Measurements from ENCODE around the gene IRF4.
"Not testable (repeated sequence)": the region's sequence is repeated elsewhere in the genome, so short reads cannot be mapped to it uniquely, and the experiment has no call there.

The IRF4 gene

DNA sequence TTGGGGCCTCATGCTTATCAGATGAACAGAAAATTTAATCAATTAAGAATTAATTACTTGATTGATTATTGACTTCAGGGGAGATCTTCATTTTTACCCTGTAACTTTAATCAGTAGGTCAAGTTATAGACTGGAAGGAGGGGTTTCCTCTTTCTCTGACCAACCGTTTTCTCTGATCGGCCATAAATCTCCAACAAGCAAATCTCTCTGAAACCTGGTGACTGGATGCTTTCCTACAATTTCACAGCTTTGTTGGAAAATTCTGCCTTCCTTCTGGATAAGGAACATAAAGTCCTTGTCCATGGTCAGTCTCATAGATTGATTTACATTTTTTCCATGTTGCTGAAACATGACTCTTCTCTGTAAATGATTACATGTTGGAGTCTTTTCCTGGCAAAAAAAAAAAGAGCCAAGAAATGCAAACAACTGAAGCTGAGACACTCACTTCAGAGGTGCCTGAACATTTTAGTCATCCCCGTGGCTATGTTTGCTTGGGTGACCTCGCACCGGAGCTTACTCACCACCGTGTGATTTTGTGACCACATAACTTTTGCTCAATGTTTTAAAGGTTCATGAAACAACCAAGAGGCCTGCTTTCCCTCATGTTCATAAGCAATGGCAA is 31.0 kb downstream of the IRF4 start:
- TF ChIP-seq, protein P1, sequence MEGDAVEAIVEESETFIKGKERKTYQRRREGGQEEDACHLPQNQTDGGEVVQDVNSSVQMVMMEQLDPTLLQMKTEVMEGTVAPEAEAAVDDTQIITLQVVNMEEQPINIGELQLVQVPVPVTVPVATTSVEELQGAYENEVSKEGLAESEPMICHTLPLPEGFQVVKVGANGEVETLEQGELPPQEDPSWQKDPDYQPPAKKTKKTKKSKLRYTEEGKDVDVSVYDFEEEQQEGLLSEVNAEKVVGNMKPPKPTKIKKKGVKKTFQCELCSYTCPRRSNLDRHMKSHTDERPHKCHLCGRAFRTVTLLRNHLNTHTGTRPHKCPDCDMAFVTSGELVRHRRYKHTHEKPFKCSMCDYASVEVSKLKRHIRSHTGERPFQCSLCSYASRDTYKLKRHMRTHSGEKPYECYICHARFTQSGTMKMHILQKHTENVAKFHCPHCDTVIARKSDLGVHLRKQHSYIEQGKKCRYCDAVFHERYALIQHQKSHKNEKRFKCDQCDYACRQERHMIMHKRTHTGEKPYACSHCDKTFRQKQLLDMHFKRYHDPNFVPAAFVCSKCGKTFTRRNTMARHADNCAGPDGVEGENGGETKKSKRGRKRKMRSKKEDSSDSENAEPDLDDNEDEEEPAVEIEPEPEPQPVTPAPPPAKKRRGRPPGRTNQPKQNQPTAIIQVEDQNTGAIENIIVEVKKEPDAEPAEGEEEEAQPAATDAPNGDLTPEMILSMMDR (IDR thresholded peaks at IDR 0.05; ENCODE audit: extremely low read depth, insufficient read depth, missing control alignments): no peak
- in situ Hi-C loops (cut with MboI; ENCODE audit: low pct_unique_long_range_greater_than_20kb, low sequenced_read_pairs, unreplicated experiment): no loop called here
- peak; percentile 94 for DNase-seq (ENCODE audit: low spot score)

DNA sequence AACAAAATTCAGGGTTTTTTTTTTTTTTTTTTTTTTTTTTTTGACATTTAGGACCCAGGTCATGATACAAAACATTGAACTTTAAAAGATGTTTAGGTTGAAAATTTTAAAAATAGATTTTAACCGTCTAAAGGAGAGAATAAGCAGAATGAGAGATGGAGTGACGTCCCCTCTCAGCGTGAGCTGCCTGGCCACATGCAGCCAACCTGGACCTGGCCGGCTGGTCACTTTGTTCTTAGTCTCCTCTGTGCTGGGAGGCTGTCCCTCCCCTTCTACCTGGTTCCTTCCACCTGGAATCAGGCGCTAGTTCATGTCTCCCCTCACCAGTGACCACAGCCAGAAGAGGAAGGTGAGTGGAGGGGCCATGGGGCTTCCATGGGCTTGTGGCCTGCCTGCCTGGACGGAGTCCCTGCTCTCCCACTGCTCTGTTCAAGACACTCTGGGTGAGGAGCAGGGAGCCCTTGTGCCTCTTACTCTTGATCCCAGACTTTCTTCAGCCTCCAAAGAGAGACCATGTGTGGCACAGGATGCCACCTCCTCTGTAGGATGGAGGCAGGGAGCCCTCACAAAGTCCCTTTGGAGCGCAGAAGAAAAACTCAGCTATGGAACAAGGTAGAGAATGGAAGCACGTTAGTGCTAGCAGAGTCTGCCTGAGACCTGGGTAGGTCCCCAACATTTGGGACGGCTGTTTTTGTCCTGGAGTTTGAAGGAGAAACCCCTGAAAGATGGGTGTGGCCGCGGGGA is 31.7 kb downstream of the IRF4 start:
- TF ChIP-seq, protein P1 (IDR thresholded peaks at IDR 0.05; ENCODE audit: extremely low read depth, insufficient read depth, missing control alignments): no peak
- in situ Hi-C loops (cut with MboI; ENCODE audit: low pct_unique_long_range_greater_than_20kb, low sequenced_read_pairs, unreplicated experiment): no loop called here
- no peak for DNase-seq (ENCODE audit: low spot score)

DNA sequence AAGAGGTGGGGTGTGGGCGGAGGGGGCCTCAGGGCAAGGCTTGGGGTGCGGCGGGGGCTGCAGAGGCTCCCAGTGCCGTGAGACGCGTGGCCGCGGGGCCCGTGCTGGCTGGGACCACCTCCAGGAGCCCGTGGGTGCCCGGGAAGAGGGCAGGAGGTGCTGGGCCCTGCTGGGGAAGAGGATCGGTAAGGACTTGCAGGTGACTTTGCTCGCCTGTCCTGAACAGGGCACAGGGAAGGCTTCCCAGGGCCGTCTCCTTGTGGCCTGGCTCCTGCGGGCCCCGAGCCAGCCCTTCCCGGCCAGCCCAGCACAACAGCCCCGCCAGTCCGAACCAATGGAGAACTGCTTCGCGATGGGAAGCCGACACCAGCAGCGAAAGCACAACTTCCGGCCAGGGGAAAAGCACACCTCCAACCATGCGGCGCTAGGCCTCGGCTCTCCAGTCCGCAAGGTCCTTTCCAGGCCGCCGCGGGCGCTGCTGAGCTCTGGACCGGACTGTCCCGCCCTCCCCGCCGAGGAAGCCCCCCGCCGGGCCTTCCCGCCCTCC is 32.3 kb downstream of the IRF4 start:
- TF ChIP-seq, protein P1 (IDR thresholded peaks at IDR 0.05; ENCODE audit: extremely low read depth, insufficient read depth, missing control alignments): no peak
- no peak for DNase-seq (ENCODE audit: low spot score)
- in situ Hi-C loops (cut with MboI; ENCODE audit: low pct_unique_long_range_greater_than_20kb, low sequenced_read_pairs, unreplicated experiment): no loop called here

DNA sequence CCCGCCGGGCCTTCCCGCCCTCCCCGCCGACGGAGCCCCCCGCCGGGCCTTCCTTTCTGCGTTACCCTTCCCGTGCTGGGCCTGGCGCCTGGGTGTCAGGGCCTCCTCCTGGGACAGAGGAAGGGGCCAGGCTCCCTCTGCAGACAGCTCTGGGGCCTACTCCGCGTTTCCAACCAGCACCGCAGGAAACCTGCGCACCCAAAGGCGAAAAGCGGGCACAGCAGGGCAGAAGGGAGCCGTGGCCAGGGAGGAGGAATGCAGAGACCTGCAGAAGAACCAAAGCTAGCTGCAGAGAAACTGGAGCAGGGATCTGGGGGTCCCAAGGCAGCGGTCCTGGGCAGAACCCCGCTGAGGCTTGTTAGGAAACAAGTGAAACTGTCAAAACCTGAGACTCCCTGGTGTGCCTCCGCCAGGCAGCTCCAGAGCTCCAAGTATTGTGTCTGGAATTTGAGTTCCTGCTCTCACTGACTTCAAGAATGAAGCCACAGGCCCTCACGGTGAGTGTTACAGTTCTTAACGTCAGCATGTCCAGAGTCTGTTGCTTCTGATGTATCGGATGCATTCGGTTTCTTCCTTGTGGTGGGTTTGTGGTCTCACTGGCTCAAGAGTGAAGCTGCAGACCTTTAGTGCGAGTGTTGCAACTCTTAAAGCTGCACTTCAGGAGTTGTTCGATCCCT is 33.3 kb downstream of the IRF4 start:
- in situ Hi-C loops (cut with MboI; ENCODE audit: low pct_unique_long_range_greater_than_20kb, low sequenced_read_pairs, unreplicated experiment): no loop called here
- TF ChIP-seq, protein P1 (IDR thresholded peaks at IDR 0.05; ENCODE audit: extremely low read depth, insufficient read depth, missing control alignments): no peak
- DNase-seq (ENCODE audit: low spot score): no peak

DNA sequence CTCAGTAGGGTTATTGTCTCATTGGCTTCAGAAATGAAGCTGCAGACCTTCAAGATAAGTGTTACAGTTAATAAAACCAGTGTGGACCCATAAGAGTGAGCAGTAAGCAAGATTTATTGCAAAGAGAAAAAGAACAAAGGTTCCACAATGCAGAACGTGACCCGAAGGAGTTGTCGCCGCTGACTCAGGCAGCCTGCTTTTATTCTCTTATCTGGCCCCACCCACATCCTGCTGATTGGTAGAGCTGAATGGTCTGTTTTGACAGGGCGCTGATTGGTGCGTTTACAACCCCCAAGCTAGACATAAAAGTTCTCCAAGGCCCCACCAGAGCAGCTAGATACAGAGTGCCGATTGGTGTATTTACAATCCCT is 33.9 kb downstream of the IRF4 start:
- DNase-seq (ENCODE audit: low spot score); in situ Hi-C loops (cut with MboI; ENCODE audit: low pct_unique_long_range_greater_than_20kb, low sequenced_read_pairs, unreplicated experiment): not testable (repeated sequence)

DNA sequence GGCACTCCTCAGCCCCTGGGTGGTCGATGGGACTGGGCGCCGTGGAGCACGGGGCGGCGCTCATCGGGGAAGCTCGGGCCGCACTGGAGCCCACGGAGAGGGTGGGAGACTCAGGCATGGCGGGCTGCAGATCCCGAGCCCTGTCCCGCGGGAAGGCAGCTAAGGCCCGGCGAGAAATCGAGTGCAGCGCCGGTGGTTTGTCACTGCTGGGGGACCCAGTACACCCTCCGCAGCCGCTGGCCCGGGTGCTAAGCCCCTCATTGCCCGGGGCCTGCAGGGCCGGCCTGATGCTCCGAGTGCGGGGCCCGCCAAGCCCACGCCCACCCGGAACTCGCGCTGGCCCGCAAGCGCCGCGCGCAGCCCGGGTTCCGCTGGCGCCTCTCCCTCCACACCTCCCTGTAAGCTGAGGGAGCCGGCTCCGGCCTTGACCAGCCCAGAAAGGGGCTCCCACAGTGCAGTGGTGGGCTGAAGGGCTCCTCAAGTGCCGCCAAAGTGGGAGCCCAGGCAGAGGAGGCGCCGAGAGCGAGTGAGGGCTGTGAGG is 34.7 kb downstream of the IRF4 start:
- in situ Hi-C loops (cut with MboI; ENCODE audit: low pct_unique_long_range_greater_than_20kb, low sequenced_read_pairs, unreplicated experiment); DNase-seq (ENCODE audit: low spot score): not testable (repeated sequence)

DNA sequence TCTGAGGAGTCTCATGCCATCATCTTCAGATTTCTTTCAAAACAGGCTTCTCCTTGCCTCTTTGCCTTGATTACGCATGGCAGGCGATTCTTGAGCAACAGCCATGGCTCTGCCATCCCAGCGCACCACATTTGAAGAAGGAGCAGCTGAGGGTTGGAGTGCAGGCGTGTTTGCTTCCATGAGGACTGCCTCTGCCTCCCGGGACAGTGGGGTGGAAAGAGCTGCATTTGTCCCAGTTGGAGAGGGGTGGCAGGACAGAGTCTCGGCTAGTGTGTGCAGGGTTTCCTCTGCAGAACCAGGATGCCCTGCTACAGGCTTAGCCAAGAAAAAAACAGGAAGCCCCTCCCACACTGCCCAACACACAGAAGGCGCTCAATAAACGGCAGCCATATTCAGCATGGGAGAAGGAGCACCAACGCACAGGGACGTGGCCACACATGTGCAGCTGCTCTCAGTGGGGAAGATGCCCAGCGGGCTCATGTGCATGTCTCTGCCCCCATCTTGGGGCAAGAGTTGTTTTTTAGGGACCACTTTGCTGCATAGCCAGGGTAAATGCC is 36.6 kb downstream of the IRF4 start:
- in situ Hi-C loops (cut with MboI; ENCODE audit: low pct_unique_long_range_greater_than_20kb, low sequenced_read_pairs, unreplicated experiment): no loop called here
- DNase-seq (ENCODE audit: low spot score): no peak
- TF ChIP-seq, protein P1 (IDR thresholded peaks at IDR 0.05; ENCODE audit: extremely low read depth, insufficient read depth, missing control alignments): no peak

All from GM13977 (cell line).